ENCODE data around the gene MX2. TPM values are rescaled to one million over a fixed set of nuclear protein-coding genes. Genes with fewer than 3 reads are reported as not detected.

Gene MX2
- total and polyA plus RNA-seq, 2 of the 4 experiments (the other 2 are of a cell fraction): 0.53 to 0.54 TPM

DNA sequence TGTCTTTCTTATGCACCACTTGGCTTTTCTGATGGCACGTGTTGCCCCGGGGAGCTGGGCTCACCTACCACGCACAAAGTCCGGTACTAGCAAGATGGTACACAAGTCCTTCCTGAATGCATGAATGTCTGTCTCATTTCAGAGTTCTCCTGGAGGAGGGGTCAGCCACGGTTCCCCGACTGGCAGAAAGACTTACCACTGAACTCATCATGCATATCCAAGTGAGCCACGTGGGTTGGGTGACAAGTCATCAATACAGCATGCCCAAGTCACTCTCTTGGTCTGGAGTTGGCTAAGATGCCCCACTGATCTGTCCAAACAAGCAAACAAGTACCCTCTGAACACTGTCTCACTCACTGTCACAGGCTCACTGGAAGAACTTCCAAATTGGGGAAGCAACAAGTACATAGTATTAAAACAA, 35.7 kb downstream of the MX2 start:
- Histone ChIP-seq H3K18ac (ENCODE audit: low read depth, low read length) (no peak overlapping the region), H2AFZ (replicated peaks; ENCODE audit: low read length, poor library complexity) (no peak overlapping the region), H3K56ac (ENCODE audit: extremely low read depth, insufficient read depth, low read length) (no peak overlapping the region), H3K27me3 (ENCODE audit: control insufficient read depth, insufficient read depth, low read length) (peaks cover 3% of the 10 kb centered on the region; the same call in 1 of the 2 replicates), H4K91ac (ENCODE audit: insufficient read depth, low read depth, low read length) (no peak overlapping the region), H4K8ac (ENCODE audit: low read depth in 2 of 2, low read length in 2 of 2) (no peak overlapping the region), H2BK5ac (ENCODE audit: low read depth, low read length, poor library complexity, severe bottlenecking) (no peak overlapping the region), H2BK15ac (ENCODE audit: low read depth, low read length) (no peak overlapping the region), H2BK20ac (ENCODE audit: low read depth, low read length) (no peak overlapping the region), H3K14ac (replicated peaks; ENCODE audit: low read depth, low read length) (no peak overlapping the region), H4K5ac (ENCODE audit: low read depth, low read length) (no peak overlapping the region), H3K9me3 (ENCODE audit: control insufficient read depth, insufficient read depth, low read length) (no peaks in the 10 kb centered on the region), H2AK5ac (ENCODE audit: low read depth, low read length) (no peak overlapping the region), H3K4me1 (ENCODE audit: control insufficient read depth, insufficient read depth, low read length) (no peaks in the 10 kb centered on the region), H3K27ac (ENCODE audit: insufficient read depth, low read length) (no peak overlapping the region), H3K23ac (ENCODE audit: low read depth, low read length) (no peak overlapping the region), H3K9me1 (ENCODE audit: insufficient read depth, low read length) (no peaks in the 10 kb centered on the region), H3K4me2 (ENCODE audit: low read depth, low read length) (no peak overlapping the region), H2AK9ac (replicated peaks; ENCODE audit: low read depth, low read length, poor library complexity) (no peak overlapping the region), H3K9ac (ENCODE audit: low read depth, low read length) (no peak overlapping the region), H2BK120ac (ENCODE audit: low read depth, low read length) (no peak overlapping the region), H3K4ac (ENCODE audit: low read depth, low read length) (no peak overlapping the region), H4K20me1 (ENCODE audit: insufficient read depth, low read length) (no peaks in the 10 kb centered on the region), H3K36me3 (ENCODE audit: control insufficient read depth, insufficient read depth, low read length) (no peaks in the 10 kb centered on the region), H3K79me1 (ENCODE audit: low read depth in 1 of 2, low read length in 2 of 2) (no peaks in the 10 kb centered on the region), H3K4me3 (ENCODE audit: insufficient read depth, low read depth, low read length) (no peak overlapping the region)
- BruUV-seq (replicated peaks): no TSS peak
- ChIA-PET CTCF (interaction anchor here (0.7 kb wide), 1 partner anchor 85 kb away, joined by 3 read pairs; no protein-coding TSS in a partner anchor), POLR2A (ENCODE audit: unreplicated experiment) (no interaction called here)
- ATAC-seq (ENCODE audit: low read depth): no peak
- intact Hi-C loops (cut with micrococcal nuclease) (no loop called here), in situ Hi-C loops (cut with MboI; ENCODE audit: low sequenced_read_pairs) (no loop called here), dilution Hi-C loops (cut with HindIII; ENCODE audit: low sequenced_read_pairs, unreplicated experiment) (no loop called here)
- TF ChIP-seq MAZ (IDR thresholded peaks at IDR 0.05; ENCODE audit: borderline replicate concordance, low read depth, low read length): no peak
- TF ChIP-seq, protein P1, sequence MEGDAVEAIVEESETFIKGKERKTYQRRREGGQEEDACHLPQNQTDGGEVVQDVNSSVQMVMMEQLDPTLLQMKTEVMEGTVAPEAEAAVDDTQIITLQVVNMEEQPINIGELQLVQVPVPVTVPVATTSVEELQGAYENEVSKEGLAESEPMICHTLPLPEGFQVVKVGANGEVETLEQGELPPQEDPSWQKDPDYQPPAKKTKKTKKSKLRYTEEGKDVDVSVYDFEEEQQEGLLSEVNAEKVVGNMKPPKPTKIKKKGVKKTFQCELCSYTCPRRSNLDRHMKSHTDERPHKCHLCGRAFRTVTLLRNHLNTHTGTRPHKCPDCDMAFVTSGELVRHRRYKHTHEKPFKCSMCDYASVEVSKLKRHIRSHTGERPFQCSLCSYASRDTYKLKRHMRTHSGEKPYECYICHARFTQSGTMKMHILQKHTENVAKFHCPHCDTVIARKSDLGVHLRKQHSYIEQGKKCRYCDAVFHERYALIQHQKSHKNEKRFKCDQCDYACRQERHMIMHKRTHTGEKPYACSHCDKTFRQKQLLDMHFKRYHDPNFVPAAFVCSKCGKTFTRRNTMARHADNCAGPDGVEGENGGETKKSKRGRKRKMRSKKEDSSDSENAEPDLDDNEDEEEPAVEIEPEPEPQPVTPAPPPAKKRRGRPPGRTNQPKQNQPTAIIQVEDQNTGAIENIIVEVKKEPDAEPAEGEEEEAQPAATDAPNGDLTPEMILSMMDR (conservative IDR thresholded peaks at IDR 0.05; ENCODE audit: low read depth, low read length): no peak
- no peak for TF ChIP-seq SMC3 (IDR thresholded peaks at IDR 0.05; ENCODE audit: low read depth, low read length)
- no peak for TF ChIP-seq RCOR1 (IDR thresholded peaks at IDR 0.05; ENCODE audit: insufficient replicate concordance, low read length)
- no peak for TF ChIP-seq CHD1 (IDR thresholded peaks at IDR 0.05; ENCODE audit: low read depth, low read length)
- TF ChIP-seq, protein P2, sequence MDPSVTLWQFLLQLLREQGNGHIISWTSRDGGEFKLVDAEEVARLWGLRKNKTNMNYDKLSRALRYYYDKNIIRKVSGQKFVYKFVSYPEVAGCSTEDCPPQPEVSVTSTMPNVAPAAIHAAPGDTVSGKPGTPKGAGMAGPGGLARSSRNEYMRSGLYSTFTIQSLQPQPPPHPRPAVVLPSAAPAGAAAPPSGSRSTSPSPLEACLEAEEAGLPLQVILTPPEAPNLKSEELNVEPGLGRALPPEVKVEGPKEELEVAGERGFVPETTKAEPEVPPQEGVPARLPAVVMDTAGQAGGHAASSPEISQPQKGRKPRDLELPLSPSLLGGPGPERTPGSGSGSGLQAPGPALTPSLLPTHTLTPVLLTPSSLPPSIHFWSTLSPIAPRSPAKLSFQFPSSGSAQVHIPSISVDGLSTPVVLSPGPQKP (IDR thresholded peaks at IDR 0.05; ENCODE audit: borderline replicate concordance, low read depth, low read length): no peak
- TF ChIP-seq RAD21 (IDR thresholded peaks at IDR 0.05; ENCODE audit: low read length): no peak
- TF ChIP-seq, protein P3, sequence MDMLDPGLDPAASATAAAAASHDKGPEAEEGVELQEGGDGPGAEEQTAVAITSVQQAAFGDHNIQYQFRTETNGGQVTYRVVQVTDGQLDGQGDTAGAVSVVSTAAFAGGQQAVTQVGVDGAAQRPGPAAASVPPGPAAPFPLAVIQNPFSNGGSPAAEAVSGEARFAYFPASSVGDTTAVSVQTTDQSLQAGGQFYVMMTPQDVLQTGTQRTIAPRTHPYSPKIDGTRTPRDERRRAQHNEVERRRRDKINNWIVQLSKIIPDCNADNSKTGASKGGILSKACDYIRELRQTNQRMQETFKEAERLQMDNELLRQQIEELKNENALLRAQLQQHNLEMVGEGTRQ (IDR thresholded peaks at IDR 0.05; ENCODE audit: low read depth, low read length): no peak
- no peak for TF ChIP-seq POLR2A (IDR thresholded peaks at IDR 0.05; ENCODE audit: low read depth, low read length)
- DNase-seq: no peak
- 90% methylated on average over 4 of the region's 7 CpGs; no CpG with 5 or more reads in 1 of the 2 experiments for WGBS, 2 experiments (ENCODE audit: extremely low coverage in 2 of 2, insufficient read length in 1 of 2)
